A549 treated with Hydrocortisone at 1 μM for 4 hours (cell line): Measurements from ENCODE around the gene SYT6. TPM values are rescaled to one million over a fixed set of nuclear protein-coding genes. Genes with fewer than 3 reads are reported as not detected.

ENCODE experiments used
- total RNA-seq: library from RNA; stranded (reverse); fragments of 200-300 nt; extraction: Qiagen RNA extraction; gene quantifications from 5 replicates; pipeline ENCODE4 v1.2.3, GENCODE V29; 2022

Gene SYT6, protein sequence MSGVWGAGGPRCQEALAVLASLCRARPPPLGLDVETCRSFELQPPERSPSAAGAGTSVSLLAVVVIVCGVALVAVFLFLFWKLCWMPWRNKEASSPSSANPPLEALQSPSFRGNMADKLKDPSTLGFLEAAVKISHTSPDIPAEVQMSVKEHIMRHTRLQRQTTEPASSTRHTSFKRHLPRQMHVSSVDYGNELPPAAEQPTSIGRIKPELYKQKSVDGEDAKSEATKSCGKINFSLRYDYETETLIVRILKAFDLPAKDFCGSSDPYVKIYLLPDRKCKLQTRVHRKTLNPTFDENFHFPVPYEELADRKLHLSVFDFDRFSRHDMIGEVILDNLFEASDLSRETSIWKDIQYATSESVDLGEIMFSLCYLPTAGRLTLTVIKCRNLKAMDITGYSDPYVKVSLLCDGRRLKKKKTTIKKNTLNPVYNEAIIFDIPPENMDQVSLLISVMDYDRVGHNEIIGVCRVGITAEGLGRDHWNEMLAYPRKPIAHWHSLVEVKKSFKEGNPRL
- 0.13 to 0.36 TPM (median 0.25 TPM) in 5 replicates for total RNA-seq

DNA sequence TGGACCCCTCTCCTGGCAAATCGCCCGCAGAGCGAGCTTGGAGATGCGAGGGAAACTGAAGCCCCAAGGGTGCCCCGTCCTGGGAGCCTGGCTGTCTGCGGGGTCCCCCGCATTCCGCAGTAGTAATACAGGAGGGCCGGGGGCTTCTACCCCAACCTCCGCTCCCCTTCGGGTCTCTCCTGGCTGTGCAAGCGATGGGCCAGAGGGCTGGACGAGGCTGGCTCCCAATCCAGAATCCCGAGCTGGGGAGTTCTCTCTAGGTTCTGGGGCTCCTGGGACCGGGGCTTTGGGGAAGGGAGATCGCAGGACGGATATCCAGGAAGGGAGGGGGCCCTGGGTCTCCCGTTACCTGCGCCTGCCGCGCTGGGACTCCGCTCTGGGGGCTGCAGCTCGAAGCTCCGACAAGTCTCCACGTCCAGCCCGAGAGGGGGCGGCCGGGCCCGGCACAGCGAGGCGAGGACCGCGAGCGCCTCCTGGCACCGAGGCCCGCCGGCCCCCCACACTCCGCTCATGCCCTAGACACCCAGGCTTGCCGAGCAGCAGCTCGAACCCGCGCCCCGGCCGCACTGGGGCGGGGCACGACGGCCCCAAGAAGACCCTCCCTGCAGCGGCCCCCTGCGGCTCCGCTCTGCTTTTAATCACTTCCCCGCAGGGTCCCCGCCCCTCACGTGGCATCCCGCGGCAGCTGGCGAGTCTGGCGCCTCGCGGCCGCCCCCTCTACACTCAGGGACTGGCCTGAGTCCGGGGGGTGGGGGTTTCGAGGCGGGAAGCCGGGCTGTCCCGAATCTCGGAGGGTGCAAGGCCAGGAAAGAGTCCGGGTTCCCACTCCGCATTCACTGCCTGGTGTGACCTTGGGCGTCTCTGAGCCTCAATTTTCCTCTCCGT, at the start of gene SYT6:
SYT6 (minus strand) TSS at position 609 of the 885 bp plus-strand sequence; CDS start at position 512, 97 bp downstream.

Other genes starting within 250 kb of the SYT6 start
- 7.5 to 9.7 TPM (median 9.0 TPM) in 5 replicates for gene AP4B1, start 249.1 kb downstream of the SYT6 start, total RNA-seq
- 8.2 to 11.1 TPM (median 8.6 TPM) in 5 replicates for gene DCLRE1B, start 248.5 kb downstream of the SYT6 start, total RNA-seq
- gene HIPK1, start 224.5 kb downstream of the SYT6 start, total RNA-seq, result 13.4 to 16.6 TPM (median 15.2 TPM) in 5 replicates
- gene OLFML3, start 174.4 kb downstream of the SYT6 start, total RNA-seq, result 3.8 to 4.3 TPM (median 4.0 TPM) in 5 replicates